PFSK-1 (cell line): Measurements from ENCODE around the gene BAIAP2L1.

Experiments
- POLR2AphosphoS5 ChIP-seq: IDR thresholded peaks from 2 replicates; pipeline ENCODE4 v1.6.1; 2012; ENCODE audit warnings: low read depth, mild to moderate bottlenecking, control low read depth, low read length, moderate library complexity
- SIN3A ChIP-seq: IDR thresholded peaks from 2 replicates; pipeline ENCODE4 v1.6.1; 2012; ENCODE audit warnings: mild to moderate bottlenecking, low read length, moderate library complexity, borderline replicate concordance; ENCODE audit not compliant: insufficient read depth

GRCh38 chr7:98295467-98296192 is 105.3 kb downstream of the BAIAP2L1 start:
- TF ChIP-seq POLR2AphosphoS5 (no peak), SIN3A (no peak)
